ENCODE results near the gene ZFAND2A.
"Not testable (repeated sequence)": the region's sequence is repeated elsewhere in the genome, so short reads cannot be mapped to it uniquely, and the experiment has no call there.

Gene ZFAND2A

GRCh38 chr7:1159891-1160669 is at the start of gene ZFAND2A:
Gene ZFAND2A, minus strand, starts transcription at chr7:1160196. Its CDS starts 1,984 bp downstream, at chr7:1158212.
- H3K4me3 Mint-ChIP-seq = peak within 1 kb of the TSS; percentile 87

GRCh38 chr7:1209097-1209496 is 49.1 kb upstream of the ZFAND2A start:
- no peak for DNase-seq (ENCODE audit: low spot score in 2 of 2)
- Mint-ChIP-seq H3K36me3 (no peaks in the 10 kb centered on the region), H3K9me3 (no peaks in the 10 kb centered on the region)

More at GRCh38 chr7:1159891-1160669, at the start of gene ZFAND2A:
- ATAC-seq (ENCODE audit: low read depth) = peak; percentile 96
- H3K36me3 Mint-ChIP-seq = peaks cover 3% of the 10 kb centered on the region
- peak; percentile 95 to 98 for DNase-seq (ENCODE audit: low spot score in 2 of 2)
- H3K27ac Mint-ChIP-seq = peak within 1 kb of the TSS; percentile 90
- H3K27me3 Mint-ChIP-seq = no peaks in the 10 kb centered on the region
- H3K4me1 Mint-ChIP-seq = peaks cover 17% of the 10 kb centered on the region
- no peaks in the 10 kb centered on the region for H3K9me3 Mint-ChIP-seq

GRCh38 chr7:1205742-1206141 is 45.7 kb upstream of the ZFAND2A start:
- H3K27me3 Mint-ChIP-seq = peaks cover 13% of the 10 kb centered on the region
- H3K4me3 Mint-ChIP-seq; H3K4me1 Mint-ChIP-seq; H3K36me3 Mint-ChIP-seq; DNase-seq (ENCODE audit: low spot score in 2 of 2); ATAC-seq (ENCODE audit: low read depth); H3K9me3 Mint-ChIP-seq; H3K27ac Mint-ChIP-seq: not testable (repeated sequence)

More at GRCh38 chr7:1209097-1209496, 49.1 kb upstream of the ZFAND2A start:
- no peak overlapping the region for H3K27ac Mint-ChIP-seq
- H3K27me3 Mint-ChIP-seq = peaks cover 10% of the 10 kb centered on the region
- H3K4me3 Mint-ChIP-seq = no peak overlapping the region
- no peak for ATAC-seq (ENCODE audit: low read depth)
- no peaks in the 10 kb centered on the region for H3K4me1 Mint-ChIP-seq

GRCh38 chr7:1204460-1205140 is 44.6 kb upstream of the ZFAND2A start:
- Mint-ChIP-seq H3K4me3 (no peak overlapping the region), H3K27me3 (peaks cover 11% of the 10 kb centered on the region), H3K4me1 (no peaks in the 10 kb centered on the region), H3K9me3 (no peaks in the 10 kb centered on the region), H3K27ac (no peak overlapping the region), H3K36me3 (no peaks in the 10 kb centered on the region)
- ATAC-seq (ENCODE audit: low read depth) = no peak
- no peak for DNase-seq (ENCODE audit: low spot score in 2 of 2)

GRCh38 chr7:1202914-1203313 is 42.9 kb upstream of the ZFAND2A start:
- H3K4me1 Mint-ChIP-seq; H3K27me3 Mint-ChIP-seq; H3K27ac Mint-ChIP-seq; H3K4me3 Mint-ChIP-seq; ATAC-seq (ENCODE audit: low read depth); H3K9me3 Mint-ChIP-seq; DNase-seq (ENCODE audit: low spot score in 2 of 2); H3K36me3 Mint-ChIP-seq: not testable (repeated sequence)

GRCh38 chr7:1201916-1202315 is 41.9 kb upstream of the ZFAND2A start:
- H3K4me1 Mint-ChIP-seq = no peaks in the 10 kb centered on the region
- DNase-seq (ENCODE audit: low spot score in 2 of 2) (no peak), ATAC-seq (ENCODE audit: low read depth) (no peak)
- no peak overlapping the region for H3K4me3 Mint-ChIP-seq
- peaks cover 6% of the 10 kb centered on the region for H3K27me3 Mint-ChIP-seq
- H3K36me3 Mint-ChIP-seq = no peaks in the 10 kb centered on the region
- no peak overlapping the region for H3K27ac Mint-ChIP-seq
- H3K9me3 Mint-ChIP-seq = no peaks in the 10 kb centered on the region

GRCh38 chr7:1200045-1200444 is 40.0 kb upstream of the ZFAND2A start:
- Mint-ChIP-seq H3K4me1 (no peaks in the 10 kb centered on the region), H3K27me3 (peaks cover 10% of the 10 kb centered on the region), H3K4me3 (no peak overlapping the region), H3K27ac (no peak overlapping the region), H3K9me3 (no peaks in the 10 kb centered on the region), H3K36me3 (no peaks in the 10 kb centered on the region)
- no peak for ATAC-seq (ENCODE audit: low read depth)
- no peak for DNase-seq (ENCODE audit: low spot score in 2 of 2)

GRCh38 chr7:1197997-1198625 is 38.1 kb upstream of the ZFAND2A start:
- no peaks in the 10 kb centered on the region for H3K4me1 Mint-ChIP-seq
- H3K9me3 Mint-ChIP-seq = no peaks in the 10 kb centered on the region
- H3K4me3 Mint-ChIP-seq = no peak overlapping the region
- ATAC-seq (ENCODE audit: low read depth) (no peak), DNase-seq (ENCODE audit: low spot score in 2 of 2) (no peak)
- H3K27me3 Mint-ChIP-seq = peaks cover 7% of the 10 kb centered on the region
- no peaks in the 10 kb centered on the region for H3K36me3 Mint-ChIP-seq
- no peak overlapping the region for H3K27ac Mint-ChIP-seq

- no peak overlapping the region for H3K4me3 Mint-ChIP-seq
- no peaks in the 10 kb centered on the region for H3K9me3 Mint-ChIP-seq
- ATAC-seq (ENCODE audit: low read depth) = no peak
- peaks cover 11% of the 10 kb centered on the region for H3K27me3 Mint-ChIP-seq
- no peaks in the 10 kb centered on the region for H3K36me3 Mint-ChIP-seq
- H3K4me1 Mint-ChIP-seq = peaks cover 3% of the 10 kb centered on the region
- DNase-seq (ENCODE audit: low spot score in 2 of 2) = no peak
- no peak overlapping the region for H3K27ac Mint-ChIP-seq
Measured at GRCh38 chr7:1196950-1197349, 37.0 kb upstream of the ZFAND2A start.

- not testable (repeated sequence) for H3K27ac Mint-ChIP-seq; H3K4me1 Mint-ChIP-seq; H3K4me3 Mint-ChIP-seq; H3K9me3 Mint-ChIP-seq; DNase-seq (ENCODE audit: low spot score in 2 of 2); H3K36me3 Mint-ChIP-seq; ATAC-seq (ENCODE audit: low read depth)
- peaks cover 12% of the 10 kb centered on the region for H3K27me3 Mint-ChIP-seq
Measured at GRCh38 chr7:1196441-1196840, 36.4 kb upstream of the ZFAND2A start.

GRCh38 chr7:1193593-1194424 is 33.8 kb upstream of the ZFAND2A start:
- Mint-ChIP-seq H3K36me3 (no peaks in the 10 kb centered on the region), H3K9me3 (peaks cover under 1% of the 10 kb centered on the region), H3K4me3 (no peak overlapping the region), H3K27me3 (peaks cover 19% of the 10 kb centered on the region), H3K27ac (no peak overlapping the region), H3K4me1 (peaks cover 3% of the 10 kb centered on the region)
- ATAC-seq (ENCODE audit: low read depth) (no peak), DNase-seq (ENCODE audit: low spot score in 2 of 2) (no peak)

GRCh38 chr7:1192171-1192676 is 32.2 kb upstream of the ZFAND2A start:
- Mint-ChIP-seq H3K27me3 (peaks cover 18% of the 10 kb centered on the region), H3K4me1 (peaks cover 7% of the 10 kb centered on the region), H3K4me3 (no peak overlapping the region), H3K9me3 (peaks cover 5% of the 10 kb centered on the region), H3K36me3 (peaks cover 4% of the 10 kb centered on the region), H3K27ac (no peak overlapping the region)
- ATAC-seq (ENCODE audit: low read depth) (no peak), DNase-seq (ENCODE audit: low spot score in 2 of 2) (no peak)

GRCh38 chr7:1189986-1190772 is 30.2 kb upstream of the ZFAND2A start:
- peaks cover 18% of the 10 kb centered on the region for H3K27me3 Mint-ChIP-seq
- DNase-seq (ENCODE audit: low spot score in 2 of 2) (no peak), ATAC-seq (ENCODE audit: low read depth) (no peak)
- peaks cover 5% of the 10 kb centered on the region for H3K9me3 Mint-ChIP-seq
- no peak overlapping the region for H3K4me3 Mint-ChIP-seq
- H3K27ac Mint-ChIP-seq = no peak overlapping the region
- peaks cover 4% of the 10 kb centered on the region for H3K36me3 Mint-ChIP-seq
- H3K4me1 Mint-ChIP-seq = peaks cover 7% of the 10 kb centered on the region
